Motor neuron (in vitro differentiated cells): Measurements from ENCODE around the gene SLC16A1. TPM values are rescaled to one million over a fixed set of nuclear protein-coding genes. Genes with fewer than 3 reads are reported as not detected.
"Not testable (repeated sequence)": the region's sequence is repeated elsewhere in the genome, so short reads cannot be mapped to it uniquely, and the experiment has no call there.

Experiments
- ATAC-seq, 8 experiments: fragments of 200-7000 bp; cut with Tn5 transposase; replicated peaks in 6 of 8; 2 replicates each; pipeline ENCODE4 v1.8.0; 2021; ENCODE audit warnings: mild to moderate bottlenecking in 8 of 8, moderate library complexity in 8 of 8
- H3K27ac ChIP-seq, 2 donors: fragments of 250-450 bp; sonication (Bioruptor Pico); 2 replicates each; pipeline ENCODE4 v1.9.0; 2021; ENCODE audit warnings: antibody characterized with exemption in 2 of 2, mild to moderate bottlenecking in 2 of 2, moderate library complexity in 1 of 2
- H3K4me1 ChIP-seq, 2 donors: fragments of 250-450 bp; sonication (Bioruptor Pico); replicated peaks in 1 of 2; 2 replicates each; pipeline ENCODE4 v1.6.1; 2021; ENCODE audit warnings: antibody characterized with exemption in 2 of 2, mild to moderate bottlenecking in 2 of 2, moderate library complexity in 1 of 2
- H3K4me3 ChIP-seq, 5 donors: fragments of 250-450 bp; sonication (Bioruptor Pico); 2 replicates each; pipeline ENCODE4 v1.9.0; 2021; ENCODE audit warnings: antibody characterized with exemption in 5 of 5, mild to moderate bottlenecking in 5 of 5, moderate library complexity in 4 of 5
- WGBS, 10 experiments: fragments of 450-650 bp; shearing (Covaris generic); methylation state at CpG; one replicate each; pipeline ENCODE4 v1.0.0; 2022; 5-methylcytosine and 5-hydroxymethylcytosine counted together
- in situ Hi-C, 9 experiments: fragments of 400-800 bp; cut with MboI; loops; one replicate each; pipeline ENCODE4 v1.15.0; 2021; ENCODE audit warnings: low sequenced_read_pairs in 9 of 9, low pct_unique_long_range_greater_than_20kb in 2 of 9; ENCODE audit not compliant: unreplicated experiment in 9 of 9
- total RNA-seq, 8 experiments: library from RNA; unstranded; fragments of 300-600 nt; gene quantifications; 2 replicates each; pipeline versions ENCODE4 v1.2.3 to v1.2.4, GENCODE V29; 2022

The SLC16A1 gene
- 100 to 1,000 TPM in 2 of 8 experiments, 10 to 100 TPM in 6; 48.0 to 143 (median 77.6) TPM for total RNA-seq

- in situ Hi-C loops: no loop called here
- peak within 1 kb of the TSS; percentile 69 to 89 for H3K27ac ChIP-seq
- ATAC-seq: peak; percentile 72 to 88 (median 83)
- peaks cover 27% of the 10 kb centered on the region in 2 donors for H3K4me1 ChIP-seq
- H3K4me3 ChIP-seq: peak within 1 kb of the TSS; percentile 57 to 75 (median 73)
- 0% methylated on average over 2 to 4 of the region's 90 CpGs; no CpG with 5 or more reads in 8 of the 10 experiments for WGBS, 10 experiments
Observed at GRCh38 chr1:112955773-112956543, at the start of gene SLC16A1. TSS of gene SLC16A1 (minus strand) at chr1:112956196. CDS start at chr1:112929308, 26,888 bp downstream.

- no peak overlapping the region for H3K4me3 ChIP-seq
- no peak overlapping the region for H3K27ac ChIP-seq
- no peak for ATAC-seq
- H3K4me1 ChIP-seq: no peaks in the 10 kb centered on the region
- in situ Hi-C loops: no loop called here
- WGBS, 10 experiments: 69 to 100% (median 90%) methylated on average over 2 to 15 of the region's 18 CpGs
Observed at GRCh38 chr1:113003751-113004690, 48.0 kb upstream of the SLC16A1 start.

DNA sequence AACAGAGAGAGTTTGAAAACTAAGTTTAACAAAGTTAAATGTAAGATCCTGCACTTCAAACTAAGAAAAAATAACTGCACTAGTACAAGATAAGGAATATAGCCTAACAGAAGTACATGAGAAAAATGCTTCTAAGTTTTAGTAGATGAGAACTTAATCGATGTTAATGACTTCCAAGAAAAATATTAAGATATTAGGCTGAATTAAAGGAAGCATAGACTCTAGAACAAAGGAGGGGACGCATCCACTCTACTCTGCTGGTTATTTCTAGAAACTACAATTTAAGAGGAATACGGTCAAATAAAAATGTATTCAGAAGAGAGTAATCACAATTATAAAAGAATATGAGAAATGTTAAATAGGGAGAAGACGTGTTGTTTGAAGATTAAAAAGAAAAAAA is 46.3 kb upstream of the SLC16A1 start:
- in situ Hi-C loops: no loop called here
- Histone ChIP-seq H3K4me1 (no peaks in the 10 kb centered on the region), H3K27ac (no peak overlapping the region), H3K4me3 (no peak overlapping the region)
- ATAC-seq: no peak
- WGBS, 10 experiments: 88 to 100% (median 94%) methylated on average over 2 to 4 of the region's 4 CpGs; no CpG with 5 or more reads in 1 of the 10 experiments

DNA sequence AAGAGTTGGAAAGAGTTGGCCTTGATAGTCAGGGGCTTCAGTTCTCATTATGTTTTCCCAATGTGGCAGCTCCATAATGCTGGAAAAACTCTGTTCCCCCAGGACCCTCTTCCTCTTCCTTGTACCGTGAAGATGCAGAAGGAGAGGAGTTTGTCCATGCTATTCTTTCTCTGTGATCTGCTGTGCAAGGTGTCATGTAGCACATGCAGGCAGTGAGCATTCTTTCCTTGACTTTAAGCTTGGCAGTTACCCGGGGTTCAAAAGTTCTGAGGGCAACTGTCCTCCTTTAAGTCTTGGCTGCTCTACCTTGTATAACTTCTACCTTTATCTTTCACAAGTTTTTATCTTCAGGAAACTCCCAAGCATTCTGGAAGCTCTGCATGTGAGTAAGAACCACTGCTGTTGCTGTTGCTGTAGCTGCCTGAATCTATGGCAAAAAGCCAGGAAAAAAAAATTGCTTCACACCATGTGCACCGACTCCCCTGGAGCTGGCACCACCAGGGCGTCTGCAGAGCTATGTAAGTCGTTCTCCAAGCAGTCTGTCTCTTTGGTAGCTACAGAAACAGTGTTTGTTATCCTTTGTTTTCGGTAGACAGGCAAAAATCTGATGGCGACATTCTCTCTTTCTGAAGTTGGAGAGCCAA is 42.7 kb upstream of the SLC16A1 start:
- in situ Hi-C loops: no loop called here
- WGBS, 10 experiments: 0 to 100% (median 75%) methylated on average over 1 to 7 of the region's 7 CpGs; no CpG with 5 or more reads in 1 of the 10 experiments
- Histone ChIP-seq H3K27ac (no peak overlapping the region), H3K4me3 (no peak overlapping the region), H3K4me1 (no peaks in the 10 kb centered on the region)
- peak in 6 of 8 experiments; percentile 25 to 96 (median 72) for ATAC-seq

GRCh38 chr1:112997781-112998180 is 41.8 kb upstream of the SLC16A1 start:
- Histone ChIP-seq H3K4me3 (no peak overlapping the region), H3K27ac (no peak overlapping the region), H3K4me1 (no peaks in the 10 kb centered on the region)
- WGBS, 10 experiments: 50 to 100% (median 94%) methylated on average over 1 to 2 of the region's 2 CpGs; no CpG with 5 or more reads in 2 of the 10 experiments
- peak in 2 of 8 experiments; percentile 29 to 54 for ATAC-seq
- in situ Hi-C loops: no loop called here

DNA sequence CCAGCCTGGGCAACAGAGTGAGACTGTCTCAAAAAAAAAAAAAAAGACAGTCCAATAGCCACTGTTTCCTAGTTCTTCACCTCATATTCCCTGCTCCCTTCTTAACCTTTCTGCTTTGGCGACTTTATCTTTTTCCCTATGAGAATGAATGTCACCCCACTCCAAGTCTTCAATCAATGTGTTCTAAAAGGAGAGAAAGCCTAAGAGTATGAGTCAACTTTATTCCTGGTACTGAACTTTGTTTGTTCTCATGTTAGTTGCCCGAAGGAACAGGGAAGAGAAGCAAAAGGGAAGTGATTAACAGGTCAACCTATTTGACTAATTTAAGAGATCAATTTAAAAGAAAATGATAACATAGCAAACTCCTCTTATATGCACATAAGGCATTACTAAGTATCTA is 39.9 kb upstream of the SLC16A1 start:
- Histone ChIP-seq H3K4me3 (no peak overlapping the region), H3K4me1 (no peaks in the 10 kb centered on the region), H3K27ac (no peak overlapping the region)
- in situ Hi-C loops: no loop called here
- no peak for ATAC-seq
- 27 to 100% (median 83%) methylated on average over 1 to 2 of the region's 2 CpGs; no CpG with 5 or more reads in 2 of the 10 experiments for WGBS, 10 experiments

DNA sequence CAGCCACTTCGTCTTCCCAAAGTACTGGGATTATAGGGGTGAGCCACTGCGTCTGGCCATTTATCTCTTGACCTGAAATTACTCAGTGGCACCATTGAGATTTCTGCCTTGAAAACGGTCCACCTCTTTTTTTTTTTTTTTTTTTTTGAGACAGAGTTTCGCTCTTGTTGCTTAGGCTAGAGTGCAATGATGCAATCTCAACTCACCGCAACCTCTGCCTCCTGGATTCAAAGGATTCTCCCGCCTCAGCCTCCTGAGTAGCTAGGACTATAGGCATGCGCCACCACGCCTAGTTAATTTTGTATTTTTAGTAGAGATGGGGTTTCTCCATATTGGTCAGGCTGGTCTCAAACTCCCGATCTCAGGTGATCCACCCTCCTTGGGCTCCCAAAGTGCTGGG is 39.0 kb upstream of the SLC16A1 start:
- H3K4me1 ChIP-seq, H3K4me3 ChIP-seq, H3K27ac ChIP-seq, ATAC-seq, in situ Hi-C loops: not testable (repeated sequence)
- WGBS, 10 experiments: 80 to 100% (median 99%) methylated on average over 1 to 9 of the region's 9 CpGs; no CpG with 5 or more reads in 2 of the 10 experiments

GRCh38 chr1:112992780-112993179 is 36.8 kb upstream of the SLC16A1 start:
- WGBS, 10 experiments: 80 to 100% (median 91%) methylated on average over 1 of the region's 1 CpG; no CpG with 5 or more reads in 5 of the 10 experiments
- ATAC-seq: no peak
- Histone ChIP-seq H3K27ac (no peak overlapping the region), H3K4me1 (no peaks in the 10 kb centered on the region), H3K4me3 (no peak overlapping the region)
- in situ Hi-C loops: no loop called here

DNA sequence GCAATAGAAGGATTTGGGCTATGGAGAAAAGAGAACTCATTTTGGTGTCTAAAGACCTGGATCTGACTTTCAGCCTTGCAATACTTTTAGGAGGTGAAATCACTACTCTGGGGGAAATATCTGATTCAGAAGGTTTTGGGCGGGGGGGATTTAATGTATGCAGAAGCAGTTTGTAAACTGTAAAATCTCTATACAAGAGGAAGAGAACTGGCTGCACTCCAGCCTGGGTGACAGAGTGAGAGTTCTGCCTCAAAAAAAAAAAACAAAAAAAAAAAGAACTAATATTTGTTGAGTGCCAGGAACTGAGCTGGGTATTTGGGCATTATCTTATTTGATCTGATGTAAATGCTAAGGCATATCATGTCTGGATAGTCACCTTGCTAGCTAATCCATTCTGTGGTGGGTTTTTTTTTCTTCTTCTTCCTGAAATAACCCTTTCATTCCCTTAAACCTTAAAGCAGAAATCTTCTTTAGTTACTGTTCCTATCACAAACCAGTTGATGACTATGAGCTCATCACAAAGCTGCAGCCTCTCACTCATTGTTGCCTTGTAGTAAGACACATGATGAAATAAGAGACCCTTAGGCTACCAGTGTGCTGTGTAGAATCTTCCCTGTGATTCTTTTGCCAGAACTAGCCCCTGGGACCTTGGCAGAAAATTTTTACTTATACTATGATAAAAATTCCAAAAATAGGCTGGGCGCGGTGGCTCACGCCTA is 35.6 kb upstream of the SLC16A1 start:
- no peaks in the 10 kb centered on the region for H3K4me1 ChIP-seq
- in situ Hi-C loops: no loop called here
- 40 to 100% (median 91%) methylated on average over 1 to 4 of the region's 4 CpGs; no CpG with 5 or more reads in 3 of the 10 experiments for WGBS, 10 experiments
- peak in 6 of 8 experiments; percentile 22 to 89 (median 50) for ATAC-seq
- no peak overlapping the region for H3K27ac ChIP-seq
- no peak overlapping the region for H3K4me3 ChIP-seq

GRCh38 chr1:112990271-112990670 is 34.3 kb upstream of the SLC16A1 start:
- Histone ChIP-seq H3K4me3 (no peak overlapping the region), H3K4me1 (no peaks in the 10 kb centered on the region), H3K27ac (no peak overlapping the region)
- no peak for ATAC-seq
- in situ Hi-C loops: no loop called here
- 76 to 100% (median 91%) methylated on average over 1 to 5 of the region's 7 CpGs; no CpG with 5 or more reads in 5 of the 10 experiments for WGBS, 10 experiments

GRCh38 chr1:112988367-112988766 is 32.4 kb upstream of the SLC16A1 start:
- 75 to 100% (median 95%) methylated on average over 1 of the region's 1 CpG; no CpG with 5 or more reads in 4 of the 10 experiments for WGBS, 10 experiments
- Histone ChIP-seq H3K27ac (no peak overlapping the region), H3K4me1 (no peaks in the 10 kb centered on the region), H3K4me3 (no peak overlapping the region)
- ATAC-seq: no peak
- in situ Hi-C loops: no loop called here

DNA sequence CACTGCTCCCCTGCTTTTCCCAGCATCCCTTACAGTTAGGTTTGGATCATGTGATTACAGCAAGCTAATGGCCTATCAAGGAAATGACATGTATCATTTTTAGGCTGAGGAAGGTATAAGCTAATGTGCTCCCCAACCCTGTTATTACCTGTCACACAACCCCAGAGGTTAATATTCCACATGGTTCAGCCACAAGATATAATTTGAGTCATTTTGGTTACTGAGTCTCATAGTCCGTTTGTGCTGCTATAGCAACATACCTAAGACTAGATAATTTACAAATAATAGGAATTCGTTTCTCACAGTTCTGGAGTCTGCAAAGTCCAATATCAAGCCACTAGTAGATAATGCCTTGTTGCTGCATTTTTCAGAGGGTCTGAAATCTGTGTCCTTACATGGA is 29.1 kb upstream of the SLC16A1 start:
- H3K4me3 ChIP-seq: no peak overlapping the region
- in situ Hi-C loops: no loop called here
- no peaks in the 10 kb centered on the region for H3K4me1 ChIP-seq
- no peak overlapping the region for H3K27ac ChIP-seq
- ATAC-seq: no peak
- 67 to 100% (median 93%) methylated on average over 1 to 2 of the region's 2 CpGs; no CpG with 5 or more reads in 3 of the 10 experiments for WGBS, 10 experiments
